ENCODE results near the gene SMIM24.

- TF ChIP-seq CTCF (IDR thresholded peaks at IDR 0.05) = no peak
- no peak for TF ChIP-seq POLR2AphosphoS5 (IDR thresholded peaks at IDR 0.05)
- no peak for TF ChIP-seq POLR2A (IDR thresholded peaks at IDR 0.05)
- no peak for TF ChIP-seq EP300 (IDR thresholded peaks at IDR 0.05)
Measured at GRCh38 chr19:3497757-3498520, 17.6 kb upstream of the SMIM24 start.
